Fibroblast of skin of left biceps (primary cell): Measurements from ENCODE around the gene CHP1.
"Not testable (repeated sequence)": the region's sequence is repeated elsewhere in the genome, so short reads cannot be mapped to it uniquely, and the experiment has no call there.

Source experiments
- DNase-seq, 2 experiments: peaks; one replicate each; pipeline ENCODE4 v3.0.0-alpha.2; 2013; ENCODE audit warnings: low read depth in 2 of 2

The CHP1 gene

GRCh38 chr15:41230650-41231421 is at the start of gene CHP1, which contains the start of gene EXD1:
Gene CHP1 (plus strand): TSS chr15:41231268. CDS start chr15:41231383, 115 bp downstream.
Gene EXD1 (minus strand): TSS chr15:41230757. CDS start chr15:41226575, 4,182 bp downstream.
- peak; percentile 90 to 91 for DNase-seq

- DNase-seq = no peak
These were observed 48.8 kb upstream of the CHP1 start for GRCh38 chr15:41182266-41182665.

- DNase-seq = no peak
These were observed 47.5 kb upstream of the CHP1 start for GRCh38 chr15:41183581-41183980.

GRCh38 chr15:41194444-41194843 is 36.6 kb upstream of the CHP1 start:
- DNase-seq = no peak

- no peak for DNase-seq
These were observed 31.6 kb upstream of the CHP1 start for GRCh38 chr15:41199470-41199869.

GRCh38 chr15:41203395-41203794 is 27.7 kb upstream of the CHP1 start:
- no peak for DNase-seq

- DNase-seq = no peak
These were observed 25.8 kb upstream of the CHP1 start for GRCh38 chr15:41205315-41205714.

- no peak for DNase-seq
These were observed 23.2 kb upstream of the CHP1 start for GRCh38 chr15:41207687-41208448.

GRCh38 chr15:41215708-41216107 is 15.4 kb upstream of the CHP1 start:
- DNase-seq = no peak

GRCh38 chr15:41218851-41219250 is 12.2 kb upstream of the CHP1 start:
- DNase-seq = no peak

- DNase-seq = no peak
These were observed 11.7 kb upstream of the CHP1 start for GRCh38 chr15:41219381-41219780.

GRCh38 chr15:41230345-41230649 is 771 bp upstream of the CHP1 start:
- no peak for DNase-seq

GRCh38 chr15:41231422-41232226 is 556 bp downstream of the CHP1 start:
- DNase-seq = no peak

- DNase-seq = no peak
These were observed 2.3 kb downstream of the CHP1 start for GRCh38 chr15:41233367-41233771.

- not testable (repeated sequence) for DNase-seq
These were observed 4.2 kb downstream of the CHP1 start for GRCh38 chr15:41235228-41235627.

- no peak for DNase-seq
These were observed 4.9 kb downstream of the CHP1 start for GRCh38 chr15:41235929-41236328.

- no peak for DNase-seq
These were observed 7.0 kb downstream of the CHP1 start for GRCh38 chr15:41238100-41238499.

- no peak for DNase-seq
These were observed 10.3 kb downstream of the CHP1 start for GRCh38 chr15:41241221-41241964.

GRCh38 chr15:41250745-41251144 is 19.7 kb downstream of the CHP1 start:
- not testable (repeated sequence) for DNase-seq

- DNase-seq = no peak
These were observed 20.3 kb downstream of the CHP1 start for GRCh38 chr15:41251411-41251810.

- no peak for DNase-seq
These were observed 23.5 kb downstream of the CHP1 start for GRCh38 chr15:41254560-41254959.

GRCh38 chr15:41256103-41256502 is 25.0 kb downstream of the CHP1 start:
- DNase-seq = no peak
